Panc1 (cell line): ENCODE results near the gene PXMP2.
"Not testable (repeated sequence)": the region's sequence is repeated elsewhere in the genome, so short reads cannot be mapped to it uniquely, and the experiment has no call there.

Source experiments
- POLR2AphosphoS5 ChIP-seq: IDR thresholded peaks from 2 replicates; pipeline ENCODE4 v1.6.1; 2012; ENCODE audit warnings: mild to moderate bottlenecking, low read depth, low read length, moderate library complexity
- SIN3A ChIP-seq: IDR thresholded peaks from 2 replicates; pipeline ENCODE4 v1.6.1; 2012; ENCODE audit warnings: low read depth, mild to moderate bottlenecking, low read length, moderate library complexity, borderline replicate concordance; ENCODE audit not compliant: insufficient read depth
- TCF7L2 ChIP-seq: IDR thresholded peaks from 2 replicates; pipeline ENCODE4 v1.6.1; 2011; ENCODE audit warnings: mild to moderate bottlenecking, low read depth, low read length, inconsistent platforms
- TF ChIP-seq, protein P1 (sequence below): fragments of 450-650 bp; IDR thresholded peaks from 2 replicates; pipeline ENCODE4 v1.5.1; 2017; ENCODE audit warnings: mild to moderate bottlenecking

DNA sequence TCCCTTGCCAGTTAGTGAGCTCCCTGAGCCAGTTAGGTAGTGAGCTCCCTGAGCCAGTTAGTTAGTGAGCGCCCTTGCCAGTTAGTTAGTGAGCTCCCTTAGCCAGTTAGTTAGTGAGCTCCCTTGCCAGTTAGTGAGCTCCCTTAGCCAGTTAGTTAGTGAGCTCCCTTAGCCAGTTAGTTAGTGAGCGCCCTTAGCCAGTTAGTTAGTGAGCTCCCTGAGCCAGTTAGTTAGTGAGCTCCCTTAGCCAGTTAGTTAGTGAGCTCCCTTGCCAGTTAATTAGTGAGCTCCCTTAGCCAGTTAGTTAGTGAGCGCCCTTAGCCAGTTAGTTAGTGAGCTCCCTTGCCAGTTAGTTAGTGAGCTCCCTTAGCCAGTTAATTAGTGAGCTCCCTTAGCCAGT lies 4.6 kb downstream of the PXMP2 start:
- TF ChIP-seq SIN3A, TCF7L2, POLR2AphosphoS5: not testable (repeated sequence)
- TF ChIP-seq, protein P1, sequence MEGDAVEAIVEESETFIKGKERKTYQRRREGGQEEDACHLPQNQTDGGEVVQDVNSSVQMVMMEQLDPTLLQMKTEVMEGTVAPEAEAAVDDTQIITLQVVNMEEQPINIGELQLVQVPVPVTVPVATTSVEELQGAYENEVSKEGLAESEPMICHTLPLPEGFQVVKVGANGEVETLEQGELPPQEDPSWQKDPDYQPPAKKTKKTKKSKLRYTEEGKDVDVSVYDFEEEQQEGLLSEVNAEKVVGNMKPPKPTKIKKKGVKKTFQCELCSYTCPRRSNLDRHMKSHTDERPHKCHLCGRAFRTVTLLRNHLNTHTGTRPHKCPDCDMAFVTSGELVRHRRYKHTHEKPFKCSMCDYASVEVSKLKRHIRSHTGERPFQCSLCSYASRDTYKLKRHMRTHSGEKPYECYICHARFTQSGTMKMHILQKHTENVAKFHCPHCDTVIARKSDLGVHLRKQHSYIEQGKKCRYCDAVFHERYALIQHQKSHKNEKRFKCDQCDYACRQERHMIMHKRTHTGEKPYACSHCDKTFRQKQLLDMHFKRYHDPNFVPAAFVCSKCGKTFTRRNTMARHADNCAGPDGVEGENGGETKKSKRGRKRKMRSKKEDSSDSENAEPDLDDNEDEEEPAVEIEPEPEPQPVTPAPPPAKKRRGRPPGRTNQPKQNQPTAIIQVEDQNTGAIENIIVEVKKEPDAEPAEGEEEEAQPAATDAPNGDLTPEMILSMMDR: not testable (repeated sequence)
